ENCODE data around the gene SPINT4.

Gene SPINT4

DNA sequence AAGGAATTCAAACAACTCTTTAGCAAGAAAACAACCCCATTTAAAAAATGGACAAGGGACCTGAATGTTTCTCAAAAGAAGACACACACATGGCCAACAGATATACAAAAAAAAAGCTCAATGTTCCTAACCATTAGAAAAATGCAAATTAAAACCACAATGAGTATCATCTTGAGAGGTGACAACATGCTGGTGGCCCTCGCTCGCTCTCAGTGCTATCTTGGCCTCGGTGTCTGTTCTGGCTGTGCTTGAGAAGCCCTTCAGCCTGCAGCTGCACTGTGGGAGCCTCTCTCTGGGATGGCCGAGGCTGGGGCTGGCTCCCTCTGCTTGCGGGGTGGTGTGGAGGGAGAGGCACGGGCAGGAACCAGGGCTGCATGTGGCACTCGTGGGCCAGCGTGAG lies 13.4 kb downstream of the SPINT4 start:
- TF ChIP-seq MYC (IDR thresholded peaks at IDR 0.05; ENCODE audit: low read depth, low read length) = no peak
- no peak for TF ChIP-seq POLR2A (IDR thresholded peaks at IDR 0.05; ENCODE audit: extremely low read depth, insufficient read length)
- TF ChIP-seq, protein P1, sequence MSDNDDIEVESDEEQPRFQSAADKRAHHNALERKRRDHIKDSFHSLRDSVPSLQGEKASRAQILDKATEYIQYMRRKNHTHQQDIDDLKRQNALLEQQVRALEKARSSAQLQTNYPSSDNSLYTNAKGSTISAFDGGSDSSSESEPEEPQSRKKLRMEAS (IDR thresholded peaks at IDR 0.05; ENCODE audit: low read depth, low read length) = no peak
- TF ChIP-seq CTCF (IDR thresholded peaks at IDR 0.05; ENCODE audit: low read depth, low read length) = no peak
- no peak overlapping the region for H3K4me3 ChIP-seq (ENCODE audit: low read depth, low read length)
- DNase-seq (ENCODE audit: low read depth) = no peak

DNA sequence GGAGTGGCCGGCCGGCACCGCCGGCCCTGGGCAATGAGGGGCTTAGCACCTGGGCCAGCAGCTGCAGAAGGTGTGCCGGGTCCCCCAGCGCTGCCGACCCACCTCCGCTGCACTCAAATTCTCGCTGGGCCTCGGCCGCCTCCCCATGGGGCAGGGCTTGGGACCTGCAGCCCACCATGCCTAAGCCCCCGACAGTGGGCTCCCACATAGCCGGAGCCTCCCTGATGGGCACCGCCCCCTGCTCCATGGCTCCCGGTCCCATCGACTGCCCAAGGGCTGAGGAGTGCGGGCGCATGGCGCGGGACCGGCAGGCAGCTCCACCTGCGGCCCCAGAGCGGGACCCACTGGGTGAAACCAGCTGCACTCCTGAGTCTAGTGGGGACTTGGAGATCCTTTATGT lies 13.8 kb downstream of the SPINT4 start:
- DNase-seq (ENCODE audit: low read depth) = no peak
- no peak overlapping the region for H3K4me3 ChIP-seq (ENCODE audit: low read depth, low read length)
- TF ChIP-seq, protein P1 (IDR thresholded peaks at IDR 0.05; ENCODE audit: low read depth, low read length) = no peak
- TF ChIP-seq CTCF (IDR thresholded peaks at IDR 0.05; ENCODE audit: low read depth, low read length) (no peak), POLR2A (IDR thresholded peaks at IDR 0.05; ENCODE audit: extremely low read depth, insufficient read length) (no peak)

- no peak overlapping the region for H3K4me3 ChIP-seq (ENCODE audit: low read depth, low read length)
- DNase-seq (ENCODE audit: low read depth) = no peak
- no peak for TF ChIP-seq CTCF (IDR thresholded peaks at IDR 0.05; ENCODE audit: low read depth, low read length)
- no peak for TF ChIP-seq MYC (IDR thresholded peaks at IDR 0.05; ENCODE audit: low read depth, low read length)
- TF ChIP-seq POLR2A (IDR thresholded peaks at IDR 0.05; ENCODE audit: extremely low read depth, insufficient read length) = no peak
- TF ChIP-seq, protein P1 (IDR thresholded peaks at IDR 0.05; ENCODE audit: low read depth, low read length) = no peak
Measured at GRCh38 chr20:45742596-45742995, 20.4 kb downstream of the SPINT4 start.

- no peak for DNase-seq (ENCODE audit: low read depth)
- H3K4me3 ChIP-seq (ENCODE audit: low read depth, low read length) = no peak overlapping the region
- TF ChIP-seq POLR2A (IDR thresholded peaks at IDR 0.05; ENCODE audit: extremely low read depth, insufficient read length) (no peak), CTCF (IDR thresholded peaks at IDR 0.05; ENCODE audit: low read depth, low read length) (no peak), MYC (IDR thresholded peaks at IDR 0.05; ENCODE audit: low read depth, low read length) (no peak)
- TF ChIP-seq, protein P1 (IDR thresholded peaks at IDR 0.05; ENCODE audit: low read depth, low read length) = no peak
Measured at GRCh38 chr20:45745015-45745414, 22.9 kb downstream of the SPINT4 start.

DNA sequence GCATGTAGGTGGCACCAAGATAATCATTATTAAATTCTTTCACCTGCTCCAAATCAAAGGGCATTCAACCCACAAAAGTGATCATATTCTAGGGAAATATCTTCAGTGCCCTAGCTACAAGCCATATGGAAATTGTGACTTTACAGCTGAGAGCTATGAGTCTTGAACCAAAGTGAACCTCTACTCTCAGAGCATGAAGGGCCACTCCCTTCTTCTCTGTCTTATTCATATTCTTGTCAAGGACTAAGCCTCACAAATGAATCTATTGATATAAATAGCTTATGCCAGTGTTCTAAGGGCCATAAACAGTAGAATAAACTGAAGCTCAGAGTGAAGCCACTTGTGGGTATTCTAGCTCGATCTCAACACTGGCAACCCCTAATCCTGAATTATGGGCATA lies 29.6 kb downstream of the SPINT4 start:
- no peak overlapping the region for H3K4me3 ChIP-seq (ENCODE audit: low read depth, low read length)
- no peak for TF ChIP-seq POLR2A (IDR thresholded peaks at IDR 0.05; ENCODE audit: extremely low read depth, insufficient read length)
- no peak for DNase-seq (ENCODE audit: low read depth)

- TF ChIP-seq, protein P1 (IDR thresholded peaks at IDR 0.05; ENCODE audit: low read depth, low read length) = no peak
- no peak for TF ChIP-seq CTCF (IDR thresholded peaks at IDR 0.05; ENCODE audit: low read depth, low read length)
- no peak for TF ChIP-seq POLR2A (IDR thresholded peaks at IDR 0.05; ENCODE audit: extremely low read depth, insufficient read length)
- TF ChIP-seq MYC (IDR thresholded peaks at IDR 0.05; ENCODE audit: low read depth, low read length) = no peak
- H3K4me3 ChIP-seq (ENCODE audit: low read depth, low read length) = no peak overlapping the region
- no peak for DNase-seq (ENCODE audit: low read depth)
Measured at GRCh38 chr20:45752746-45753145, 30.6 kb downstream of the SPINT4 start.
